HG03175 (cell line): ENCODE measurements around the gene BBS4.
"Not testable (repeated sequence)": the region's sequence is repeated elsewhere in the genome, so short reads cannot be mapped to it uniquely, and the experiment has no call there.

ENCODE experiments used
- ATAC-seq: cut with Tn5 transposase; IDR thresholded peaks from one replicate; pipeline ENCODE4 v1.9.1; 2021; ENCODE audit warnings: mild to moderate bottlenecking, moderate library complexity; ENCODE audit not compliant: unreplicated experiment

Gene BBS4

GRCh38 chr15:72698938-72699337 lies 12.9 kb downstream of the BBS4 start:
- ATAC-seq, result no peak

DNA sequence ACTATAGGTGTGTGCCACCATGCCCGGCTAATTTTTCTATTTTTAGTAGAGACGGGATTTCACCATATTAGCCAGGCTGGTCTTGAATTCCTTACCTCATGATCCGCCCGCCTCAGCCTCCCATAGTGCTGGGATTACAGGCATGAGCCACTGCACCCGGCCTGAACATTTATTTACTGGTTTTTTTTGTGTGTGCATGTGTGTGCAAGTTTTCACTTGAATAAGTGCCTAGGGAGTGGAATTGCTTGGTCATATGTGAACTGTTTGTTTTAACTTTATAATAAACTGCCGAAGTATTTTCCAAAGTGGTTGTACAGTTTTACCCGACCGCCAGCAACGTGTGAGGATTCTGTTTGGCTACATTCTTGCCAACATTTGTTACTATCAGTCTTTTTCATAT lies 14.1 kb downstream of the BBS4 start:
- ATAC-seq, result no peak

GRCh38 chr15:72706266-72706665 lies 20.3 kb downstream of the BBS4 start:
- ATAC-seq, result no peak

- not testable (repeated sequence) for ATAC-seq
These were observed 22.7 kb downstream of the BBS4 start for GRCh38 chr15:72708551-72709303.

GRCh38 chr15:72722071-72722696 lies 36.2 kb downstream of the BBS4 start:
- no peak for ATAC-seq

GRCh38 chr15:72724028-72724427 lies 38.0 kb downstream of the BBS4 start:
- no peak for ATAC-seq

- ATAC-seq, result no peak
These were observed 39.4 kb downstream of the BBS4 start for GRCh38 chr15:72725446-72725845.

- not testable (repeated sequence) for ATAC-seq
These were observed 39.8 kb downstream of the BBS4 start for GRCh38 chr15:72725851-72726250.

- ATAC-seq, result no peak
These were observed 41.1 kb downstream of the BBS4 start for GRCh38 chr15:72727154-72727553.

DNA sequence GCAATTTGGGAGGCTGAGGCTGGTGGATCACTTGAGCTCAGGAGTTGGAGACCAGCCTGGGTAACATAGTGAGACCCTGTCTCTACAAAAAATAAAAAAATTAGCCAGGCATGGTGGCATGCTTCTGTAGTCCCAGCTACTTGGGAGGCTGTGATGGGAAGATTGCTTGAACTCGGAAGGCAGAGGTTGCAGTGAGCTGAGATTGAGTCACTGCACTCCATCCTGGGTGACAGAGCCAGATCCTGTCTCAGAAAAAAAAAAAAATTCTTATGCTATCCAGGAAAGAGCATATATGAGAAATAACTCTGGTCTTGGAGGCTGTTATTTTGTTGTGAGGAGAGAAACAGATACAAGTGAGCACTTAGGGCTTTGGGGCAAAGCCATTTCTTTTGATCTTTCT lies 42.2 kb downstream of the BBS4 start:
- ATAC-seq, result not testable (repeated sequence)

GRCh38 chr15:72728821-72729220 lies 42.8 kb downstream of the BBS4 start:
- no peak for ATAC-seq

DNA sequence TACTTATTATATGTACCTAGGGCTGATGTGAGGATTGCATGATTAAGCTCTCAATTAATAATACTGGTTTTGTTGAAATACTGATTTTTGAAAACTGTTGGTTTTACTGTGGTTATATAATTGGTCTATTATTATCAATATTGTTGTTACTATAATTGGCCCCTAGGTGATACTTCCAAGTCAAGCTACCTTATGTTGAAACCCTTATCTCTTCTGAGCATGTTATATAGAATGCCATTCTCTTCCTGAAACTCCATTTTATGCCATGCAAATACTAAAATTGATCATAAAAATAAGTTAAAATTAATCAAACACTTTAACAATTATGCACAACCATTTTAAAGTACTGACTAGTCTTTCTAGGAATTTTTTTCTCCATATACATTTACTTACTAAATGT lies 46.1 kb downstream of the BBS4 start:
- ATAC-seq, result no peak

- no peak for ATAC-seq
These were observed 46.5 kb downstream of the BBS4 start for GRCh38 chr15:72732516-72732915.

GRCh38 chr15:72733941-72734738 lies 48.1 kb downstream of the BBS4 start:
- no peak for ATAC-seq

DNA sequence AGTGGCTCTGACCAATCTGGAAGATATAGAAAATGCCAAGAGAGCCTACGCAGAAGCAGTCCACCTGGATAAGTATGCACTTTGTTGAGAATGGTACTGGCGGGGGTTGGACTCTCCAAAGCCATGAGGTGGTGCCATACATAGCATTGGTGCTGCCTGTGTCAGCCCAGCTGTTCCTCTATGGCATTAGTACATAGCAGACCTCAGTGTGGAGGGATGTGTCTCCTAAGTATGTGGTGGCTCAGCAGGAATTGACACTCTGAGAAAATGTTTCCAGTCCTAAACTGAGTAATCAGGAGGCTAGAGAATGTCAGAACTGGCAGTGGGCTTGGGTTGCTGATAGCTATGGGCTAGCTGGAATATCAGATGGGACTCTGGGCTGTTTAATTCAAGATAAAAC lies 49.1 kb downstream of the BBS4 start:
- ATAC-seq, result no peak

DNA sequence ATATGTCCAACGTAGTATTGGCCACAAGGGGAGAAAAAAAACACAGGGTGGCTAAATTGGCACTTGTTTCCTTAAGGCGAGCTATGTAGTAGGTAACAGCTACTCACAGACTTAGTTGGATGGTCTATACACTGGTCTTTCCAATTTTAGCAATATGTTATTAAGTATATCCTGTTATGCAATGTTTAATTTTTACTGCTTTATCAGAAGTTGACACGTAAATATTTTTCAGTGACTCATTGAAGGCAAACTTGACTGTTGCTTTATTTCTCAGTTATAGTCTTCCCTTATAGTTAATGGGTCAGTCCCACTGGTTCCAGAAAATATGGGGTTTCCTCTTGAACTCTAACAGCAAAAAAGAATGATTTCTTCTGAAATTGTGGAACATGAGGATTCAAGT lies 51.1 kb downstream of the BBS4 start:
- no peak for ATAC-seq

- no peak for ATAC-seq
These were observed 51.7 kb downstream of the BBS4 start for GRCh38 chr15:72737723-72738122.

- peak; percentile 77 for ATAC-seq
These were observed 54.2 kb downstream of the BBS4 start for GRCh38 chr15:72740219-72740618.

DNA sequence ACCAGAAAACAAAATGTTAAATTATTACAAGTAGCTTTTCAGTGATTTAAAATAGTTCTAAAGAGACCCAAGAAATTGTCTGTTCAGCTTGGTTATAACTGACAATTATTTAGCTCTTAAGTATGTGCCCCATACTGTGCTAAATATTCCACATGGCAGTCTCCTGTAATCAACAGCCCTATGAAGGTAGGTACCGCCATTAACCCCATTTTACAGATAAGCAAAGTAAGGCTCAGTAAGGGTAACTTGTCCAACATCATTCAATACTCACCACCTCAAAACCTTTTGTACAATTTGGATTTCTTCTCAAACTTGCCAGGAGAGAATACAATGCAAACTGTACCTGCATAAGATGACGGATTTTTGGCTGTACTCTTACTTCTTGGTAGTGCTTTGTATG lies 63.7 kb downstream of the BBS4 start:
- ATAC-seq, result no peak

DNA sequence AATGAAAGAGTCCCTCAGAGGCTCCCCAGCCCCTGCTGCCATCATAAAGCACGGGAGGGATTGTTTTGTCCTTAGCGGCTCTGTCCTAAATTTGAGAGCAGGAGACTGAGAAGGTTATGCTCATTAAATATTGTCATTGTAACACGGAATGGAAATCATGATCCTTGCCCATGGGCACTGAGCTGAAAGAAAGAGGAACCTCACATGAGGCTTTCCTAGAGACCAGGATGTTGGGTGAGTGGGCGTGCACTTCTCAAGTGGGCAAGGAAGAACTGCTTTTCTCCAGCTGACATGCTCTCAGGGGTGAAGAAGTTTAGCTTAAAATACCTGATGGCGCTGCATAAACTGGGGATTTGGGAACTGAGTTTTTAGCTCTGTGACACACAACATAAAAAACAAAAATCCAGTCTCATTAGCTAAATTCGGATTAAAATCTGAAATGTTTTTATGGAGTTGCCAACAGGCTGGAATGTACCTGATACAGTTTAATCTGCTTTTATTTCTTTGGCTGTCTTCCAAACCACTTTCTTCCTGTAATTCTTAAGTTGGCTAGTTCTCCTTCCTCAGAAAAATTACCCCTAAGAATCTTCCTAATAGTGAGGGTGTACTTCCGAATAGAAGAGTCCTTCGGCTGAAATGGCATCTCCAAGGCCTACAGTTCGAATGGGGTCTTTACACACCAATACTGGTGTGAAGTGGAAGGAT lies 65.9 kb downstream of the BBS4 start:
- ATAC-seq, result no peak

DNA sequence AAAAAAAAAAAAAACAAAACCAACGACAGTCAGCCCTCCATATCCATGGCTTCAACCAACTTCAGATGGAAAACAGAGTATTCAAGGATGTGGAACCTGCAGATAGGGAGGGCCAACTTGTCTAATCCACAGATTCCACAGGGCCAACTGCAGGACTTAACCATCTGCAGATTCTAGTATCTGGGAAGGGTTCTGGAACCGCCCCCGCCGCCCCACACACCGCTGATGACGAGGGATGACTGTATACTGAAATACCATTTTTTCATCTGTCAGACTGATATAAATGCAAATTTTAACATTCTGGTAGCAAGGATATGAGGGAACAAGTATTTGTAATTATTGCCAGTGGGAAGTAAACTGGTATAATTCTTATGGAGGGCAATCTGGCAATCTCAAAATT lies 68.1 kb downstream of the BBS4 start:
- no peak for ATAC-seq
